Uterus (tissue), 2 donors: ENCODE measurements around the gene IFIH1.

ENCODE experiments used
- POLR2A ChIP-seq, 2 donors: fragments of 450-650 bp; IDR thresholded peaks; one replicate each; pipeline ENCODE4 v1.6.1; 2016; ENCODE audit warnings: antibody characterized with exemption in 2 of 2, mild to moderate bottlenecking in 1 of 2, moderate library complexity in 1 of 2
- TF ChIP-seq, protein P1 (sequence below), 4 experiments: fragments of 200-600 bp in 2 of 4; fragments of 450-650 bp in 2 of 4; sonication (generic) in 2 of 4; IDR thresholded peaks; one replicate each; pipeline ENCODE4 v1.5.1; 2016 to 2019; ENCODE audit warnings: antibody characterized with exemption in 4 of 4, mild to moderate bottlenecking in 2 of 4, moderate library complexity in 1 of 4

DNA sequence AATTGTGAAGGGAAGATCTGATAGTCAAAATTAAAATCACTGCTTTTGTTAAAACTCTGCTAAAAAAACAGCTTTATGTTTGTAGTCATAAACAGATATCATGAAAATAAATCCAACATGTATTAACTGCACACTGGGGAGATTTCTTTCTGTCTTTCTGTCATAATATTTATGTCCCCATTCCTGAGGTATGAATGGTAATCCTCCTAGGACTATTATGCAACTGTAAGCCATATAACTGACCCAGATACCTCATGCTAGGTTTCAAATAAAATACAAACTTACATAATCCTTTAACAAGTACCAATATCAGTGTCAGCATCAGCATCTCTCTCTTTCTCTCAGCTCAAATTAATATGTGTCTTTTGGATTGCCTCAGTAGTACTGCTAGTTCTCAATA is 18.2 kb downstream of the IFIH1 start:
- no peak for TF ChIP-seq POLR2A (IDR thresholded peaks at IDR 0.05)
- TF ChIP-seq, protein P1, sequence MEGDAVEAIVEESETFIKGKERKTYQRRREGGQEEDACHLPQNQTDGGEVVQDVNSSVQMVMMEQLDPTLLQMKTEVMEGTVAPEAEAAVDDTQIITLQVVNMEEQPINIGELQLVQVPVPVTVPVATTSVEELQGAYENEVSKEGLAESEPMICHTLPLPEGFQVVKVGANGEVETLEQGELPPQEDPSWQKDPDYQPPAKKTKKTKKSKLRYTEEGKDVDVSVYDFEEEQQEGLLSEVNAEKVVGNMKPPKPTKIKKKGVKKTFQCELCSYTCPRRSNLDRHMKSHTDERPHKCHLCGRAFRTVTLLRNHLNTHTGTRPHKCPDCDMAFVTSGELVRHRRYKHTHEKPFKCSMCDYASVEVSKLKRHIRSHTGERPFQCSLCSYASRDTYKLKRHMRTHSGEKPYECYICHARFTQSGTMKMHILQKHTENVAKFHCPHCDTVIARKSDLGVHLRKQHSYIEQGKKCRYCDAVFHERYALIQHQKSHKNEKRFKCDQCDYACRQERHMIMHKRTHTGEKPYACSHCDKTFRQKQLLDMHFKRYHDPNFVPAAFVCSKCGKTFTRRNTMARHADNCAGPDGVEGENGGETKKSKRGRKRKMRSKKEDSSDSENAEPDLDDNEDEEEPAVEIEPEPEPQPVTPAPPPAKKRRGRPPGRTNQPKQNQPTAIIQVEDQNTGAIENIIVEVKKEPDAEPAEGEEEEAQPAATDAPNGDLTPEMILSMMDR (IDR thresholded peaks at IDR 0.05), result no peak
